Rectal smooth muscle tissue (tissue), 1 donor: ENCODE data around the gene POU2F3.
A peak's percentile ranks its signal among the peaks of the same experiment; 100 is the strongest.

Source experiments
- H3K27ac ChIP-seq: one replicate; pipeline ENCODE4 v1.7.0; 2013; ENCODE audit warnings: low read depth, low read length, inconsistent platforms
- H3K27me3 ChIP-seq: one replicate; pipeline ENCODE4 v1.7.0; 2013; ENCODE audit warnings: low read length; ENCODE audit not compliant: control insufficient read depth, insufficient read depth
- H3K36me3 ChIP-seq: one replicate; pipeline ENCODE4 v1.7.0; 2013; ENCODE audit warnings: low read length; ENCODE audit not compliant: control insufficient read depth, insufficient read depth
- H3K4me1 ChIP-seq: one replicate; pipeline ENCODE4 v1.7.0; 2013; ENCODE audit warnings: low read length; ENCODE audit not compliant: control insufficient read depth, insufficient read depth
- H3K4me3 ChIP-seq: one replicate; pipeline ENCODE4 v1.7.0; 2013; ENCODE audit warnings: low read length
- H3K9ac ChIP-seq: one replicate; pipeline ENCODE4 v1.7.0; 2013; ENCODE audit warnings: low read length

POU2F3 gene

GRCh38 chr11:120330045-120330444 lies 90.1 kb downstream of the POU2F3 start:
- H3K4me1 ChIP-seq: peaks cover 7% of the 10 kb centered on the region
- H3K4me3 ChIP-seq: no peak overlapping the region
- no peak overlapping the region for H3K27ac ChIP-seq
- no peak overlapping the region for H3K9ac ChIP-seq
- H3K27me3 ChIP-seq: no peaks in the 10 kb centered on the region
- no peaks in the 10 kb centered on the region for H3K36me3 ChIP-seq

DNA sequence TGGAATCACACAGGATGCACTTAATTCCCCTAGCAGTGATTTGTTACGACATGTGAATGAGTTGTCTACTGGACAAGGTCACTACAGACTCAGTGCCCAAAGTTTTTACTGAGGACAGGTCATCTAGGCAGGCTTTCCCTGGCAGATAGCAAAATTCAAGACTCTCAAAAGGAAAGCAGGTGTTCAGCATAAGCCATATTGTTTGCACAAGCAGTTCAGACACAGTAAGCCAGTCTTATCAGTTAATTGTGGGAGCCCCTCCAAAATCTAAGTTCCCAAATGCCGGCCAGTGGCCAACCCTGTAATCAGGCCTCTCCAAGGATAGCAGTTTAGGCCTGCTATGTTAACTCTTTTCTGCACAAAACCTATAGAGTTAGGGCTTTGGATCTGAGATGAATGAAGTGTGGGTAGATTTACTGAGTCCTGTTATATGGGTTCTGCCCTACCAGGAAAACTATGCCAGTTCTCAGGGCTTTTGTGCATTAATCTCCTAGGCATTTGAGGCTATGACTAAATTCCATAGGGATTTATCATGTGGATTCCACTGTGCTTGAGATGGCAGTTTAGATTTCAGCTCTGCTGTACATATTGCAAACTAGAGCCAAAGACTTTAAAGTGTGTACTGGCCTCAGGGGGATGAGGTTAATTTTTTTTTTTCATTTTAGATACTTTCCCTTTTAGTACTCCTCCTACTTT lies 91.5 kb downstream of the POU2F3 start:
- Histone ChIP-seq H3K27me3 (no peaks in the 10 kb centered on the region), H3K27ac (no peak overlapping the region), H3K36me3 (no peaks in the 10 kb centered on the region), H3K9ac (no peak overlapping the region), H3K4me1 (peaks cover 4% of the 10 kb centered on the region), H3K4me3 (no peak overlapping the region)

GRCh38 chr11:120332822-120333716 lies 93.1 kb downstream of the POU2F3 start:
- Histone ChIP-seq H3K27ac (no peak overlapping the region), H3K27me3 (no peaks in the 10 kb centered on the region), H3K9ac (no peak overlapping the region), H3K36me3 (no peaks in the 10 kb centered on the region), H3K4me3 (no peak overlapping the region), H3K4me1 (peaks cover 4% of the 10 kb centered on the region)

- H3K9ac ChIP-seq: no peak overlapping the region
- no peak overlapping the region for H3K27ac ChIP-seq
- no peak overlapping the region for H3K4me3 ChIP-seq
- H3K4me1 ChIP-seq: peaks cover 7% of the 10 kb centered on the region
- no peaks in the 10 kb centered on the region for H3K27me3 ChIP-seq
- no peaks in the 10 kb centered on the region for H3K36me3 ChIP-seq
These were observed 93.9 kb downstream of the POU2F3 start for GRCh38 chr11:120333801-120334200.

GRCh38 chr11:120334332-120334731 lies 94.4 kb downstream of the POU2F3 start:
- Histone ChIP-seq H3K4me3 (no peak overlapping the region), H3K27me3 (no peaks in the 10 kb centered on the region), H3K4me1 (peaks cover 7% of the 10 kb centered on the region), H3K27ac (no peak overlapping the region), H3K36me3 (no peaks in the 10 kb centered on the region), H3K9ac (no peak overlapping the region)

- Histone ChIP-seq H3K27ac (peak overlapping the region; percentile 94), H3K4me3 (peak overlapping the region; percentile 99), H3K36me3 (no peaks in the 10 kb centered on the region), H3K9ac (no peak overlapping the region), H3K27me3 (no peaks in the 10 kb centered on the region), H3K4me1 (peaks cover 7% of the 10 kb centered on the region)
These were observed 95.0 kb downstream of the POU2F3 start for GRCh38 chr11:120334894-120335462.

GRCh38 chr11:120335556-120335907 lies 95.6 kb downstream of the POU2F3 start:
- Histone ChIP-seq H3K27ac (peak overlapping the region; percentile 94), H3K36me3 (no peaks in the 10 kb centered on the region), H3K27me3 (no peaks in the 10 kb centered on the region), H3K4me3 (peak overlapping the region; percentile 99), H3K4me1 (peaks cover 9% of the 10 kb centered on the region), H3K9ac (peak overlapping the region; percentile 45)

GRCh38 chr11:120335908-120336640 lies 96.1 kb downstream of the POU2F3 start, which contains the start of gene ARHGEF12:
ARHGEF12 (plus strand) TSS chr11:120336413; CDS start chr11:120337244, 831 bp downstream.
- peak within 1 kb of the TSS; percentile 92 for H3K9ac ChIP-seq
- no peaks in the 10 kb centered on the region for H3K27me3 ChIP-seq
- no peaks in the 10 kb centered on the region for H3K36me3 ChIP-seq
- H3K27ac ChIP-seq: peak within 1 kb of the TSS; percentile 94
- peaks cover 9% of the 10 kb centered on the region for H3K4me1 ChIP-seq
- H3K4me3 ChIP-seq: peak within 1 kb of the TSS; percentile 99

DNA sequence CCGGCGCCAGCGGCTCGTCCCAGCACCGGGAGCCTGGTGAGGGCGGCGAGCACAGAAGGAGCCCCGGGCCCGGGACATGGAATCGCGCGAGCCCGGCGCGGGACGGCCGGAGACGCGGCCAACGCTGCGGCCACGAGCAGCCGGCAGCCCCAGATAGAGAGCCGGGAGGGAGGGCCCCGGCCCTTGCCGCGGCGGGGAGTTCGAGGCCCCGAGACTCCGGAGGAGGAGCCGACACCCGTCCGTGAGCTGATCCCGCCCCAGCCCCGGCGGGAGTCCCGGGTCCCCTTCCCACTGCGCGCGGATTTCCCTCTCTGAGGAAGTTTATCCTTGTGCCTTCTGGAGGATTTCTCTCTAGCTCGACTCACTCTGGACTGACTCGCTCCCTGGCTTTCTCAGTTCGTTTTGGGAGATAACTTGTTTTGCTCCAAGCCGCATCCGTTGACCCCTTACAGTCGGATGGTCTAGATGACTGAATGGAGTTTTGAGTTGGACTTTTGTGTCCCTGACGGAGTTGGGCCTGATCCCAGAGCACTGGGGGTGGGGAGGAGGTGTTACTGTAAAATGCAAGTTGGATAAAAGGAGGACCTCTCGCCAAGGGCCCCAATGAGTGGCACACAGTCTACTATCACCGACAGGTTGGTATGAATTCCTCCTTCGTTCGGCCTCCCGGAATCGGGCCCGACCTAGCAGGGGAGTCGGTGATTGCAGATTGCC lies 96.9 kb downstream of the POU2F3 start:
- peak overlapping the region; percentile 92 for H3K9ac ChIP-seq
- peak overlapping the region; percentile 94 for H3K27ac ChIP-seq
- H3K27me3 ChIP-seq: no peaks in the 10 kb centered on the region
- H3K4me3 ChIP-seq: peak overlapping the region; percentile 99
- H3K4me1 ChIP-seq: peaks cover 9% of the 10 kb centered on the region
- H3K36me3 ChIP-seq: no peaks in the 10 kb centered on the region

- H3K27me3 ChIP-seq: no peaks in the 10 kb centered on the region
- peak overlapping the region; percentile 92 for H3K9ac ChIP-seq
- peak overlapping the region; percentile 94 for H3K27ac ChIP-seq
- H3K4me3 ChIP-seq: peak overlapping the region; percentile 99
- H3K36me3 ChIP-seq: no peaks in the 10 kb centered on the region
- peaks cover 9% of the 10 kb centered on the region for H3K4me1 ChIP-seq
These were observed 97.6 kb downstream of the POU2F3 start for GRCh38 chr11:120337355-120338106.
